ENCODE measurements around the gene SAXO2.
A peak's percentile ranks its signal among the peaks of the same experiment; 100 is the strongest.
"Not testable (repeated sequence)": the region's sequence is repeated elsewhere in the genome, so short reads cannot be mapped to it uniquely, and the experiment has no call there.

Gene SAXO2

GRCh38 chr15:82263350-82263749 is 732 bp downstream of the SAXO2 start:
- peak; percentile 3; the same call in 2 of the 3 replicates for ATAC-seq
- TF ChIP-seq TSHZ2 (CRISPR knock-in tag; IDR thresholded peaks at IDR 0.05) (no peak), OSR1 (CRISPR knock-in tag; IDR thresholded peaks at IDR 0.05) (no peak), CSDC2 (CRISPR knock-in tag; IDR thresholded peaks at IDR 0.05) (no peak), POU6F1 (CRISPR knock-in tag; IDR thresholded peaks at IDR 0.05; ENCODE audit: borderline replicate concordance, low read depth) (no peak), PPARA (CRISPR knock-in tag; IDR thresholded peaks at IDR 0.05; ENCODE audit: borderline replicate concordance) (no peak), PATZ1 (CRISPR knock-in tag; IDR thresholded peaks at IDR 0.05; ENCODE audit: borderline replicate concordance) (no peak), ZFP3 (CRISPR knock-in tag; IDR thresholded peaks at IDR 0.05) (no peak), BACH2 (CRISPR knock-in tag; IDR thresholded peaks at IDR 0.05; ENCODE audit: borderline replicate concordance) (no peak), ZNF565 (CRISPR knock-in tag; conservative IDR thresholded peaks at IDR 0.05; ENCODE audit: low read depth) (no peak), CSRNP3 (CRISPR knock-in tag; IDR thresholded peaks at IDR 0.05) (no peak), ZFP30 (CRISPR knock-in tag; IDR thresholded peaks at IDR 0.05) (no peak), GLIS3 (CRISPR knock-in tag; IDR thresholded peaks at IDR 0.05) (no peak), TOX (CRISPR knock-in tag; IDR thresholded peaks at IDR 0.05; ENCODE audit: borderline replicate concordance) (no peak), ESRRG (CRISPR knock-in tag; IDR thresholded peaks at IDR 0.05) (no peak), ISL1 (CRISPR knock-in tag; IDR thresholded peaks at IDR 0.05) (no peak), ZNF70 (CRISPR knock-in tag; IDR thresholded peaks at IDR 0.05) (no peak), ARNTL (CRISPR knock-in tag; IDR thresholded peaks at IDR 0.05; ENCODE audit: borderline replicate concordance, low read depth) (no peak), ZNF8 (CRISPR knock-in tag; IDR thresholded peaks at IDR 0.05) (no peak)

GRCh38 chr15:82267137-82267536 is 4.5 kb downstream of the SAXO2 start:
- ATAC-seq, result not testable (repeated sequence)

GRCh38 chr15:82268454-82268853 is 5.8 kb downstream of the SAXO2 start:
- ATAC-seq, result not testable (repeated sequence)

- ATAC-seq, result no peak
- TF ChIP-seq SNAI2 (CRISPR knock-in tag; IDR thresholded peaks at IDR 0.05) (no peak), PPARA (CRISPR knock-in tag; IDR thresholded peaks at IDR 0.05; ENCODE audit: borderline replicate concordance) (no peak), ZFP3 (CRISPR knock-in tag; IDR thresholded peaks at IDR 0.05) (no peak), ZFP30 (CRISPR knock-in tag; IDR thresholded peaks at IDR 0.05) (no peak), ISL1 (CRISPR knock-in tag; IDR thresholded peaks at IDR 0.05) (no peak), TCF4 (CRISPR knock-in tag; IDR thresholded peaks at IDR 0.05; ENCODE audit: borderline replicate concordance) (no peak), ARNTL (CRISPR knock-in tag; IDR thresholded peaks at IDR 0.05; ENCODE audit: borderline replicate concordance, low read depth) (no peak)
Observed at GRCh38 chr15:82272154-82272553, 9.5 kb downstream of the SAXO2 start.

GRCh38 chr15:82275410-82275809 is 12.8 kb downstream of the SAXO2 start:
- TF ChIP-seq ZNF8 (CRISPR knock-in tag; IDR thresholded peaks at IDR 0.05) (no peak), CSRNP3 (CRISPR knock-in tag; IDR thresholded peaks at IDR 0.05) (no peak), TCF4 (CRISPR knock-in tag; IDR thresholded peaks at IDR 0.05; ENCODE audit: borderline replicate concordance) (no peak)
- no peak for ATAC-seq

GRCh38 chr15:82281276-82281675 is 18.7 kb downstream of the SAXO2 start:
- peak; percentile 91 for ATAC-seq

- not testable (repeated sequence) for ATAC-seq
Observed at GRCh38 chr15:82282386-82282785, 19.8 kb downstream of the SAXO2 start.

GRCh38 chr15:82284381-82284780 is 21.8 kb downstream of the SAXO2 start:
- not testable (repeated sequence) for ATAC-seq

- ATAC-seq, result not testable (repeated sequence)
Observed at GRCh38 chr15:82286475-82286874, 23.9 kb downstream of the SAXO2 start.

All from SK-N-SH treated with all-trans-retinoic acid at 6 μM for 48 hours (cell line).